Stimulated activated CD8-positive, alpha-beta memory T cell treated with anti-CD3 and anti-CD28 coated beads, Interleukin-12 subunit alpha, Interleukin-12 subunit beta, amount 100 ng/mL, for 1 hour (primary cell): ENCODE measurements around the gene MBNL2.

ENCODE experiments used
- DNase-seq: peaks from one replicate; pipeline ENCODE4 v3.0.0-alpha.2; 2020; ENCODE audit warnings: low read depth

The MBNL2 gene

DNA sequence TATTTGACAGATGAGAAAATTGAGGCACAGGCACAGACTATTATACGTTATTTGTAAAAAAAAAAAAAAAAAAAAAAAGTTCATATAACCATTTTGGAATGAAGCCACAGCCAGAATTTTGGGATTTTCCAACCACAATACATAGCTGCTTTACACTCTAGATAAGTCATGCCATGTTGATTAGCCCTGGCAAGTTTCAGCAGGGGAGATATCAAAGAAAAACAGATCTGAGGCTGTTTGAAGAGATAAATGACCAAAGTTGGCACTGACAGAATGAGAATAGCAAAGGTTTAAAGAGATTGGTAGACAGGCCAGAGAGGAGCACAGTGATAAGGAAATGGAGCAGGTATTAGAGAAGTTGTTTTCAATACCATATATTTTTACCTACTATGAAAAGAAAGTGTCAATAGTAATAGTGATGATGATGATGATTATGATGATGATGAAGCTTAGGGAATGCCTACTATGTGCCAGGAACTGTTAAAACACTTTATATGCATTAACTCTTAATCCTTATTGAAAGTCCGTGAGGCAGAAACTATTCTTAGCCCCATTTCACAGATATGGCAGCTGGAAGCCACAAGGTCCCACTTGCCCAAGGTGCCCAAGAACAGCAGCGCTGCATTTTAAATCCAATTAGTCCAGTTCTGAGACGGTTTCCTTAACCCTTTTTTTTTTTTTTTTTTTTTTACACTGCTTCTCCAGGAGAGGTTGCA is 105.5 kb downstream of the MBNL2 start:
- DNase-seq, result no peak

DNA sequence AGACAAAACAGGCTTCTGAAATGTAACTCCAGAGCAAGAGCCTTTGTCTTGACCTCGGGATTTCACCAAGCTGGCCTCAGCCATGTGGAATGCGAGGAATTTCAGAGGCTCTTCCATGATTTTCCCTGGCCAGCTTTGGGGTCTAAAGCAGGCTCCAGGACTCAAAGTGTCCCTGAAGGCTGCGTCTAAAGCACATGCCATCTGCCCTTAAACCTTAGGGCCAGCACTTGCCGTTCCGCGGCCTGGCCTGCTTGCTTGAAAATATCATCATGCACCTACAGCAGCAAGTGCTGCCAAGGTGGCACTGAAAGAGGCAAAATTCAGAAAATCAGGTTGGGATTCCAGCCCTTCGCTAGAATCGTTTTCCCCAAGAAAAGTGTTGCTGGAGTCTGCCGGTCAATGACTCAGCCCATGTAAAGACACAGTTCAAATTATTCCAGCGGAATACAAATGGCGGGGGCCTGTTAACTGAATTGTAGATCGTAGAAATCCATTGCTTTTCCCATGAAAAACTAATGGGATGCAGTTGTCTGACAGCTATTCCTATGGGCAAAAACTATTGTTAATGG is 106.2 kb downstream of the MBNL2 start:
- DNase-seq, result no peak

DNA sequence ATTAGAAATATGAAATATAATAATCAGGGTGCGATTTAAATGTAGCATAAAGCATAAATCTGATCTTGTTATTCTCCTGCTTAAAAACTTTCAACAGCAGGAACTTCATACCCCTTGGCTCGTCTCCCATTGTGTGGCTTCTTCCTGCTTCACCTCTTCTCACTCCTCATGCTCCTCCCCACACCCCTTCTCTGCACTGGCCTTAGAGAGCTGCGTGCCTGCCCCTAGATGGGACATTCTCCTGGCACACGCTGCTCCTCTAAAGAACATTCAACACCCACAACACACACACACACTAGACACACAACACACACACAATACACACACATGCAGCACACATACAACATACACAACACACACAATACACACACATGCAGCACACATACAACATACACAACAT is 107.2 kb downstream of the MBNL2 start:
- no peak for DNase-seq

DNA sequence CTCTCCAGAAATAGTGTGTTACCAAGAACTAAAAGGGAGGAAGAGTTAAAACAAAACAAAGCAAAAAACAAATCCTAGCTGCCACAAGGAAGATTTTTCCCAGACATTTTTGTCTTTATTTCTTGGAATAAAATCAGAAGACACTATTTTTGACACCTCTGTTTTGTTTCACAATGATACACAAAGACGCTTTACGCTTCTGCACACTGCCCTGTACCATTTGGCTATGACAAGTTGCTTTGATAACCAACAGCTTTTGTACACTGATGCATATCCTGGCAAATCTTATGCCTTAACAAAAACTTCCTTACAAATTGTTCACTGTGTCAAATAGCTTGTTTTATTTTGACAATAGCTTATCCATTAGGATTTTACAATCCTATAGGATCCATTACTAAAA is 108.3 kb downstream of the MBNL2 start:
- no peak for DNase-seq

DNA sequence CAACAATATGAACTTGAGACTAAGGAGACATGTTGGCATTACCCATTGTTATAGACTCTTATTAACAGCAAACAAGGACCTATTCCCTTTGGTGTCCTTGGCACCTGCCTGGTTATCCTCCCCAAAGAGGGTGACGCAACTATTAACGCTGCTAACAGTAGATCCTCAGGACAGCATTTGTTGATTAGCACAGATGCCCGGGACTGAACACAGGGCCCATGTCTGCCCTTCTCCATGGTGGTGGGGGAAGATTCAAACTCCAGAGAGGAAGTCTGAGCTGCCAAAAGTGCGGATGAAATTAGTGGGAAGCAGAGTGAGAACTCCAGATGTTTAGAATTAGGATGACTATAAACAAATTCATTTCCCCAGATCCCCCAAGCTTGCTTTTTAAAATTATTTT is 110.6 kb downstream of the MBNL2 start:
- DNase-seq, result no peak

DNA sequence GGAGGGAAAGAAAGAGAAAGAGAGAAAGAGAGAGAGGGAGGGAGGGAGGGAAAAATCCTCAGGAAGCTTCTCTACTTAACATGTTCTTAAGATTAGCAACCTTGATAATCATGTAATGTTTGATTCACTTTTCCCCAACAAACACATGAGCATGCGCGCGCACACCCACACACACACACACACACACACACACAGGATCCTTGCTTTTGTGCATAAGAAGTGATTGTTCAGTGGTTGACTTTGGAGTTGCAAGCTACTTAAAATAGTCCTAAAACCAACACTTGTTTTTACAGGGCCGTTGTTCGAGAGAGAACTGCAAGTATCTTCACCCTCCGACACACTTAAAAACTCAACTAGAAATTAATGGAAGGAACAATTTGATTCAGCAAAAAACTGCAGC is 111.8 kb downstream of the MBNL2 start:
- no peak for DNase-seq

DNA sequence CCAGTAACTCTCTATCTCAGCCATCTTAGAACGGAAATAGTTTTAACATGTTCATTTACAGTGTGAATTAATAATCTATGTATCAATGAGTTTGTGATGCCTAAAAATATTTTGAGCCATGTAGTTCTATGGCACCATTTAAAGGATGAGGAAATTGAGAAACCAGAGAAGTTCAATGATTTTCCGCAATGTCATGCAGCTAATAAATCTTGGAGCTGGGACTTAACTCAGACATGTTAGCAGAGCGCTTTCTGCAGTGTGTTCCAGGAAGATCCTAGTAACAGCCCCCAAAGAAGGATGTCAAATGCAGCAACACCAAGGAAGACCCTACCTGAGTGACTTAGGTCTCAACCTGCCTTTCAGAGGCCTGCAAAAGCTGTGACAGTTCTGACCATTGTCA is 112.6 kb downstream of the MBNL2 start:
- no peak for DNase-seq

DNA sequence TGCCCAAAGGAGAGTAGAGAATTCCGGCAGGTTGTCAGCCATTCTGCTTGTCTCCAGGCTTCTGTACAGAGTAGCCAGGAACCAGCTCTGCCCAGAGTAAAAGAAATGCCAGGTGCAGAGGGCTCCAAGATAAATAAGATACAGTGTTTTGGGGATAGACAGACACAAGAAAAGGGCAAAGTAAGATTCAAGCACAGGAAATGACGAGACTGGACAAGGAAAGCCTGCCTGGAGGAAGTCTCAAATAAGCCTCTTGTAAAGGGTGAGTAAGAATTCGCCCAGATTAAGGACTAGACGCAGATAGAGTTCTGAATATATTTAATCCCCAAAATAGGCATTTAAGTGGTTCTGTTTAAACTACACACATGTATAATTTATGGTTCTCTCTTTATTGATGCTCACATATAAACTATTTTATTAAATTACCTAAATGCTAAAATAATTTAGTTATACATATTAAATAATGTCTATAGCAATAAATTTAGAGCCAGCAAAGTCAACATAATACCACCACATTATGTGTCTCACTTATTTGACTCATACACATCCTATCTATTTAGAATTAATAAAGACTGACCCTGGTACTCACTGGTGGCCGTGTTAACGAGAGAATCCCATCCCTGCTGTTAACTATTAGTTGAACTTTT is 113.5 kb downstream of the MBNL2 start:
- DNase-seq, result no peak

DNA sequence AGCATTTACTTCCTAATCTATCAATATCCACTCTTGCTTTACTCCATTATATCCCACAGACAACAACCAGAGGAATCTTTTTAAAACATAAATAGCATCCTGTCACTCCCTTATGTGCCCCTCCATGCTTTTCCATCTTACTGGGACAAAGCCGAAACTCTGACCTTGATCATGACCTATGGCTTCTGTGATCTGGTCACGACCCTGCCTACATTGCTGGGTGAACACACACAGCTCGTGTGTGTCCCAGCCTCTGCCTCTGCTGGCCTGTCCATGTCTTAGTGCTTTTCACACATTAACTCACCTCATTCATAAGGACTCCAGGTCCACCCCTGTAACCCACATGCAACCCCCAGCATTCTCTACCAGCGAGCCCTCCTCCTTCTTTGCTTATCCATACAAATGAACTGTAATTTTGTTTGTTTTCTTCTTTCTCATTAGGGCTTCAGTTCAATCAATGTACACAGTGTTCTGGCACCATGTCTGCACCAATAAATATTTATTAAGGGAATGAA is 115.9 kb downstream of the MBNL2 start:
- DNase-seq, result no peak

DNA sequence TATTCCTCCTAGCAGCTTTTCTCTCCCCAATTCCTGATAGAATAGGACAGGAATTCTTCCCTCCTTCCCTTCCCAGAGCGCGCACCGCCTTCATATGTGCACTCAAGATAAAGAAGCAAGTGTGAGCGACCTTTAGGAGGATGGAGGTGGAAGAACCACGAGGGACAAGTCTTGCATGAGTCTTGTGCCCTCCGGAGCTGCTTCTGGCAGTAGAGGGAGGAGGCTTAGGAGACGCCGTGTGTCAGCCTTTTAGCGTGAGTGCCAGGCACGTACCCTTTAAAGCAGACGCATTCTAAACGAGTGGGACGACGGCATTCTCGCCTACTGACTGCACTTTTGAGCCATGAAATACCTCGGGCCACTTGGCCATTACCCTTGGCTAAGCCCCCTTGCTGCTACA is 116.4 kb downstream of the MBNL2 start:
- DNase-seq, result no peak

DNA sequence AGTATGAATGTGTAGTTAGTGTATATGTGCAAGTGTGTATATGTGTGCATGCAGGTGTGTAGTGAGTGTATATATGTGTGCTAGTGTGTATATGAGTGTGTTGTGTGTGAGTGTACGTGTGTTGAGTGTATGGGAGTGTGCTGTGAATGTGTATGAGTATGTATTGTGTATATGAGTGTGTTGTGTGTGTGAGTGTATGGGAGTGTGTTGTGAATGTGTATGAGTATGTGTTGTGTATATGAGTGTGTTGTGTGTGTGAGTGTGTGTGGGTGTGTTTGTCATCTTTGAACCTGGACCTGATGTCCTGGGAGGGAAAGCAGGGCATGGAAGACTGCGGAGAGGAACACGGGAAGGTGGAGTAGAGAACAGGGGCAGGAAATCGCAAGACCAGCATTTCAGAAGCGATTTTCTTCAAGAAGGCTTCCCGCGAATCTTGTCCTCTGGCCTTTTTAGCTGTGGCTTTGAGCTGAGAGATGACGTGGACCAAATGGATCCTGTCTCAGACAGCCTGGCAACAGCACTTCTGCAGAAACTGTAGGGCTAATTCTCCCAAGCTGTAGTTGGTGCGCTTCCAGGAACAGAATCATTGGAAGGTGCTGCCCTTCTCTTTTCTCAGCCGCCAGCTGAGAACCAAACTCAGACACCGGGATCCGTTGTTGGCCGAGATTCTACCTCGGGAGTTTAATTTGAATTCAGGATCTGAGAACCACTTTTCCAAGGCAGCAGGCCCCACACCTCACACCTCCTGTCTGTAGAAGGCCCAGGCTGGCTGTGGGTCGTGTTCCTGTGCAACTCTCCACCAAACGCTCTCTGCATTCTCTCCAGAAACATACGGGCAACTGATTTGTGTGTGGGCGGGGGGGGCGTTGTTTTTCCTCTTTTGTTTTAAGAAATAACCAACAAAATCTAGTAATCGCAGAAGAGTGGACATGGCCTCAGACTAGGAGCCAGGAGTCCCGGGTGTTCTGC is 117.2 kb downstream of the MBNL2 start:
- no peak for DNase-seq

DNA sequence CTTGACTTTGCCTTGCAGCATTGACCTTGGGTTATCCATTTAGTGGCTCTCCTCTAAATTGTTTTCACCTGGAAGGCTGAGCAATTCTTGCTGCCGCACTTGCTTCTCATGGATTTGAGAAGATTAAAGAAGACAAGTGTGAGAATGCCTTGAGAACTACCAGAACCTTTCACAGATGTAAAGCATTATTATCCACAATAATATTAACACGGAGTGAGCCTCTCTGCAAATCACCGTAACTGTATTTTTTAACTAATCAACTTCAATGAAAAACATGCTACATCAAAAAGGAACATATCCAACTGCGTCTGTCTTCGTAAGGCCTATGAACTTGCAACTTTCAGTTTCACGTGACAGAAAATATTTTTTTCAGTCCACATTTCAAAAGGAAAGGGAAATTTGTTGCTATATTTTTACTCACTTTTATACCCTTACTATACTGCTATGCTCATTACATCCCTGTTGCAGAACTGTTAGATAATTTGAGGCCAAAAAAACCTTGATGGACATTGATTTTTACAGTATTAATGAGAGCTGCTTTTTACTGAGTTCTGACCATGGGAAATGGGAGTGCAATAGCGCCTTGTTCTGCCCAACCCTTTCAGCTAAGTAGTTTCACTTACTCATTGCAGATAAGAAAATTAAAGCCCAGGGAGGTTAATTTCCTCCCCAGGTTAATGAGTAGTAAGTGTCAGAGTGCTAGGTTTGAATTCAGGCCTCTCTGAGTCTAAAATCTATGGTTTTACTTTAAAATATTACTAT is 118.0 kb downstream of the MBNL2 start:
- no peak for DNase-seq

DNA sequence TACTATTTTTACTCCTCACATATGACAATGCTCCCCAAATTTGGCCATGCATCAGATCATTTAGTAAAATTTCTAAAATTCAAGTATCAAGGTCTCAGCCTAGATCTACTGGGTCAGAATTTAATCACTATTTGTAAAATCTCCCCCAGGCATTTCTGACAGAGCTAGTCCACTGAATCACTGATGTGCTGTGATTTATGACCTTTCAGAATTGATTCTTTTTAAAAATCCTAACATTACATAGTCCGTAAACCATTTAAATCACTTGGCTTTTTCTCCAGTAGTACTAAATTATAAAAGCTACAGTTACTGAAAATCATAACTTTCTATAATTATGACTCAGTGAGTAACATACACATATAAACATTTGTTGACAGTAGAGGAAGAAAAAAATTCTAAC is 119.0 kb downstream of the MBNL2 start:
- no peak for DNase-seq

DNA sequence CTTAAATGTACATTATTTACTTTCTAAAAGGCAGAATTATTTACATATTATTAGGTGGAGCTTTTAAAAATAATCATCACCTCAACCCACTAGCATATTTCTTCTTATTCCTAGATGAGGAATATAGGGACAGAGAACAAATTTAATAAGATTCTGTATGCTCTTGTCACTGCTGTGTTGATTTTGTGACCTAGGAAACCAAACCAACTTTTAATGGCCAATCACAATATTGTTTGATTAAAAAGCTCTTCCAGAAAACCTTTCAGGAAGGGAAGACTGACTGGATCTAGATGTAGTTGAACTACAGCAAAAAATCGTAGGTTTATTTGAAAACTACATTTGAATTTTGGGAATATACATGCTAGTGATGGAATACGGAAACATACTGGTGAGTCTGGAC is 120.0 kb downstream of the MBNL2 start:
- no peak for DNase-seq

DNA sequence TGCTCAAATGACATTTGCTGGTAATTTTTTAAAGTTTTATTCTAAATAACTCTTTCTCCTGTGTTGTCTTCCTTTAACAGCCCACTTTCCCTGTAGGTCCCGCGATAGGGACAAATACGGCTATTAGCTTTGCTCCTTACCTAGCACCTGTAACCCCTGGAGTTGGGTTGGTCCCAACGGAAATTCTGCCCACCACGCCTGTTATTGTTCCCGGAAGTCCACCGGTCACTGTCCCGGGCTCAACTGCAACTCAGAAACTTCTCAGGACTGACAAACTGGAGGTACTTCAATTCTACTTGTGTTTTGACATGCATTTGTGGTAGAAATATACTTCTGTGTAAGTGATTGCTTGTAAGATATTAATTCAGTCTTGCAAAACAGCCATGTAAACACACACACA is 120.8 kb downstream of the MBNL2 start:
- no peak for DNase-seq

DNA sequence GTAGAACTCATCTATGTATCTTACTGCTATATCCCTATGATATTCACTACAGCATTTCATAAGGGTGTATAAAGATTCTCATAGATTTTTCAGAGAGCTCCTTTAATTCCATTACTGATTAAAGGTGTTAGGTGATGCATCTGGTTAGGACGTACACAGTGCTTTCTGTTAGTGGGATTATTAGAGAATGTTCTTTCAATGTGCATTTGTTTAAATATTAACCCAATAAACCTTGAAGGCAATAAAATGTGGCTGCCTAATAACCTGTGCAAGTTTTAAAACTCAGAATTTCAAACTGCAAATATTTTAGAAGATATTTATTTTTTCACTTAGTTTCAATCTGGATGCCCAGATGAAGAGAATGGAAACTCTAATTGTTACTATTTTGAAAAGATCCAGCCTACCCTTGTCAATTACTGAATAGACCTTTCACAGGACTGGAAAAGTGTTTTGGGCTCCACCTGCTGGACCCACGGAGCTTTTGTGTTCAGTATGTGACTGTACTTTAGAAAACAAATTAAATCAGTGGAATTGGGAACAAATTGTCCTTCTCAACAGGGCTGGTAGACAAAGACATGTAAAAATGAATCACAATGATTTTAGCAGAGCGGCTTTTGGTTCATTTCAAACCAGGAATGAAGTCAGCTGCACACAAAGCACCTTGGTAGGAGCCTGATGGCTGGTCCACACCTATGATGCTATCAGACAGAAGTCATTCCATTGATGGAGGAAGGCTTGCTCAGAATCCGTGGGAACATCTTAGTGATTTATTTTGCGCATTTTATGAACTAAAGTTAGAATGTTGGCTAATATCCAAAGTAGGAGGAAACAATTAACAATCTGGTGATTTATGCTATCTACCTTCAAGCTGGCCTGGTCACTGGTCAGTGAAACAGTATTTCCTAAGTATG is 122.4 kb downstream of the MBNL2 start:
- DNase-seq, result no peak

DNA sequence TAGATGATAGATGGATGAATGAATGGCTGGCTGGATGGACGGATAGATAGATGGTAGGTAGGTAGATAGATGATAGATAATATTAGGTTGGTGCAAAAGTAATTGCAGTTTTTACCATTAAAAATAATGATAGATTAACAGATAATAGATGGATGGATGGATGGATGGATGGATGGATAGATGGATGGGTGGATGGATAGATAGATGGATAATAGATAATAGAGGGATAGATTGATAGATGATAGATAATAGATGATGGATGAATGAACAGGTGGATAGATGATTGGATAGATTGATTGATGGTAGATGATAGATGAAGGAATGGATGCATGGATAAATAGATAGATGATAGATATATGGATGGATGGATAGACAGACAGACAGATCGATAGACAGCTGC is 124.0 kb downstream of the MBNL2 start:
- no peak for DNase-seq

DNA sequence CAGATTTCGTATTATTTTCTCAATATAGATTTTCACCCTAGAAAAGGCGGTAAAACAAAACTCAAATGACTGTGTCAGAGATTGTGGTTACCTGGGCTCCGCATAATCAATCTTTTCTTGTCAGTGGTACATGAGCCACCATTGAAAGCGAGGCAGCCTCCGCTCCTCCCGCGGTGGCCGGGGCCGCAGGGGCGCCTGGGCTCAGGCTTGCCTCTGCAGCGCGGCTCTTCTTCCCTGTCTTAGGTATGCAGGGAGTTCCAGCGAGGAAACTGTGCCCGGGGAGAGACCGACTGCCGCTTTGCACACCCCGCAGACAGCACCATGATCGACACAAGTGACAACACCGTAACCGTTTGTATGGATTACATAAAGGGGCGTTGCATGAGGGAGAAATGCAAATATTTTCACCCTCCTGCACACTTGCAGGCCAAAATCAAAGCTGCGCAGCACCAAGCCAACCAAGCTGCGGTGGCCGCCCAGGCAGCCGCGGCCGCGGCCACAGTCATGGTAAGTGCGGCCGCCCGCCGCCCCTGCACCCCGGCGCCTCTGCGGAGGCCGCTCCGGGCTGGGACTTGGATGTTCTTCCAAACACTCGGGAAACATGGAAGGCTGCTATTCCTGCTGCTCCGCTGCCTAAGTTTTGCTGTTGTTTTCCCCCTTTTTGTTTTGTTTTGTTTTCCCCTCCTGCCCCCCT is 124.6 kb downstream of the MBNL2 start:
- no peak for DNase-seq

DNA sequence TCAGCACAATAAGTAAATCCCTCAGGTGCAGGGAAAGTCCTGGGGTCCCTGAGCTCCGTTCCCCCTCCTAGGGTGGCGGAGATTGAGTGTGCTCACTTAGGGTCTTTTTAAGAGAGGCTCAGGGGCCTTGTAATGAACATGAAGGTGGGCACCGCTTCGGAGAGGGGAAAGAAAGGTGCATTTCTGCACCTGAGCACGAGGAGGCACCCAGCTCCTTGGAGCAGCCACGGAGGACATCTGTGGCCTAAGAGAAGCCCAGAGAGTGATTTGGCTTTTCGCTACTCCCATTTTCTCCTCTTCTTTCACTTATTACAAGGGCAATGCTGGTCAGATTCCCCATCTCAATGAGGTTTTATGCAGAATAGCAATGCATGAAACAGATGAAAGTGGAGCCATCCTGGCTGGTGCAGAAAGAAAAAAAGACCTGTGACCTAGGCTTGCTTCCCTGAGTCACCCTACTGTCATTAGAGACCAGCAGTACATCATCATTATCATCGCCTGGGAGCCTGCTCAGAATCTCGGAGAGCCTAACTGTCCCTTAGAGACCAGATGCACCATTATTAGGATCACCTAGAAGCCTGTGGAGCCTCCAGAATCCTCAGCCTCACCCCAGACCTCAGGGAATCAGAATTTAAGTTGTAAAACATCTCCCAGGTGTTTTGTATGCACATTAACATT is 125.3 kb downstream of the MBNL2 start:
- no peak for DNase-seq
